GM18907 (cell line): ENCODE results near the gene GPR183.

Source experiments
- ATAC-seq: cut with Tn5 transposase; IDR thresholded peaks from one replicate; pipeline ENCODE4 v1.9.1; 2021; ENCODE audit warnings: mild to moderate bottlenecking, moderate library complexity; ENCODE audit not compliant: unreplicated experiment

The GPR183 gene

GRCh38 chr13:99296398-99296797 is 10.8 kb downstream of the GPR183 start:
- ATAC-seq = peak; percentile 61

DNA sequence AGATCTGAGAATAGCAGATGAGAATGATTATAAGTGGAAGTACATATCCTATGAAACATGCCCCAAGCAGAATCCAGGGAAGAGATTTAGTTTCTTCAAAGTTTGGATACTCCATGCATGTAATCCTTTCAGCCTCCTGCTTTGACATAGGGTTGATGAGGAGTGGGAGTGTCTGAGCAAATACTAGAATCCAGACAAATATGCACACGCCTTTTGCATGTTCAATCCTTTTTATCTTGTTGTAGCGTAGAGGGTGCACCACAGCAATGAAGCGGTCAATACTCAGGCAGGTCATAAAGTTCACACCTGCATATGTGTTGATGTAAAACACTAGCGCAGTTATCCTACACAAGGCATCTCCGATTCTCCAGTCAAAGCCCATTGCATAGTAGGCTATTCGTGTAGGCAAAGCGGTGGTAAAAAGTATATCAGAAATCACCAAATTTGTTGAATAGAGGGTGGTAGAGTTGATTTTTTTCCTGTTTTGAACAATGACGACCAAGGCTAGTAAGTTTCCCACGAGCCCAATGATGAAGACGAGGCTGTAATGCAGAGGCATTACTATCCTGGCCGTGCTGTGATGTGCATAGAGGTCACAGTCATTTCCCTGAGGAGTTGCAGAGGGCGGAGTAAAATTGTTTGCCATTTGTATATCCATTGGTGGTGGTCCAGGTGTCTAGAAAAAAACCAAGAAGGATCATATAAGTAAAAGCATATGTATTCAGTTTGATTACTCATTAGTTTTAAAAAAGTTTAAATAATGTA is 11.5 kb downstream of the GPR183 start:
- ATAC-seq = no peak

- no peak for ATAC-seq
Measured at GRCh38 chr13:99294958-99295357, 12.2 kb downstream of the GPR183 start.

DNA sequence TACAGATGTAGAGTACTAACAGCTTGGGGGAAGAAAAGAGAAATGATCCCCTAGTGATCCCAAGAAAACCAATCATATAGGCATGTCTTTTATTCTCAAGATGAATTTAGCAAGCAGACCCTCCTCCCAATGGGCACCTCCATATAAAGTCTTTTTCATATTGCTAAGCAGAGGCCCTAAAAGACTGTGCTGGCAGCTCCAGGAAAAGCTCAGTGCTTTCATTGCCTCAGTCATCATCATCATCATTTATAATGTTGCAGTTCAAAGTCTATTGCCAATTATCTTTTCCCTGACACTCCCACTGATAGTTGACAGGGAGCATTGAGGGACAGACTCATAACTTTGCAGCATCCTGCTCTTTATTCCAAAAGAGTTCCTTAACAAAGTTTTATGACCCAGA is 13.0 kb downstream of the GPR183 start:
- no peak for ATAC-seq

DNA sequence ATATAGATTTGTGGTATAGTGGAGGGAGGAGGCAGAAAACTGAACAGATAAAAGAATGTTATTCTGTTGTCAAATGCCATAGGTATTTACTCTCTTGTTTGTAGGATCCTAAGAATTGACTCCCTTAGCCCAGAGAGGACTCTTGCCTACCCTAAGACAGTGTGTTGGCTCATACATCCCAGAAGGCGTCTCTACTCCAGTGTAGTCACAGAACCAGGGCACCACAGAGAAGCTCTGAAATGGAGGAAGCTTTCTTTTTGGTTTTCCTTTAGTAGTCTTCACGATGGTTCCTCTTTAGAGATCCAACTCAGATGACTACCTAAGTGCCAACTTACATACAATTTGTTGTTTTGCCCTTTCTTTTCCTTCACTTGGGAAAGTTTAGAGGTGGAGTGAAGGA is 14.0 kb downstream of the GPR183 start:
- ATAC-seq = no peak

GRCh38 chr13:99290894-99291293 is 16.3 kb downstream of the GPR183 start:
- ATAC-seq = no peak

- ATAC-seq = no peak
Measured at GRCh38 chr13:99289674-99290337, 17.4 kb downstream of the GPR183 start.

GRCh38 chr13:99289271-99289670 is 17.9 kb downstream of the GPR183 start:
- no peak for ATAC-seq

DNA sequence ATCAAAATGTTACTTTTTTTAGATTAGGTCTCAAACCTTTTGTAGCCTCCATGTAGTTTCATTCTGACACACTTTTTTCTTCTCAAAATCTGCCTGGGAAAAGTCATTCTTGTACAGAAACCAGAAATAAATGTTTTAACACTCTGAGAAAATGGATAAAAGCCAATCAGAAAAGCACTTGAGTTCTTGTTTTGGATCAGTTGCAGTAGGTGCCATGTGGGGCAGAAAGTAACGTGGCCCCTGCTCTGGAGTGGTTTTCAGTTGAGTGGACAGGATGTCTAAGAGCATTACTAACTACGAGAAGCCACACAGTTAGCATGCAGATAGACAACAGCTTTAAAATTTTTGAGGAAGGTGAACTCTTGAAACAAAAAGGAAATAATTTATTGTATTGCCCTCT is 19.1 kb downstream of the GPR183 start:
- peak; percentile 92 for ATAC-seq

- ATAC-seq = peak; percentile 6
Measured at GRCh38 chr13:99287551-99287950, 19.6 kb downstream of the GPR183 start.

DNA sequence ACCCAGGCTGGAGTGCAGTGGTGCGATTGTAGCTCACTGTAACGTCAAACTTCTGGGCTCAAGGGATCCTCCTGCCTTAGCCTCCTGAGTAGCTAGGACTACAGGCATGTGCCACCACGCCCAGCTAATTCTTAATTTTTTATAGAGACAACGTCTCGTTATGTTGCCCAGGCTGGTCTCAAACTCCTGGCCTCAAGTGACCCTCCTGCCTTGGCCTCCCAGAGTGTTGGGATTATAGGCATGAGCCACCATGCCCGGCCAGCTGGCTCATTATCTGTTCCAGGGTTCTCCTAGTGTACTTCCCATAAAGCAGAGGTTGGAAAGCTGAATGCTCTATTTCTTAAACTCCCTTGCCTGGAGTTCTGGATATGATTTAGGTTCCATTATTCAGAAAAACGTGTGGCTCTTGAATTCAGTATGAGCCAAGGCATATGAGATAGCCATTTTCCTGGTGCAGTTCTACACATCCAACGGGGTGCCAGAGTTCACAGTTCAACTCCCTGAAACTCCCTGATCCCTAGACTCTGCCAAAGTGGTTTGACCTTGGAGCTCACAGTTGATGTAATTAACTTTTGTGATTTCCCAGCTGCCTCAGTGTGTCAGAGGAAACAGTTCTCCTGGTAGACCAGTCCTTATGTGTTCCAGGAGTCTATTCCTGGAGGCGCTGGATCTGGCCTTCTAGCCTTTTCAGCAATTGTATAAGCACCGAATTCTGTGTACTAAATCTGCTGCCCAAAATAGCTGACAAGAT is 21.6 kb downstream of the GPR183 start:
- ATAC-seq = no peak

DNA sequence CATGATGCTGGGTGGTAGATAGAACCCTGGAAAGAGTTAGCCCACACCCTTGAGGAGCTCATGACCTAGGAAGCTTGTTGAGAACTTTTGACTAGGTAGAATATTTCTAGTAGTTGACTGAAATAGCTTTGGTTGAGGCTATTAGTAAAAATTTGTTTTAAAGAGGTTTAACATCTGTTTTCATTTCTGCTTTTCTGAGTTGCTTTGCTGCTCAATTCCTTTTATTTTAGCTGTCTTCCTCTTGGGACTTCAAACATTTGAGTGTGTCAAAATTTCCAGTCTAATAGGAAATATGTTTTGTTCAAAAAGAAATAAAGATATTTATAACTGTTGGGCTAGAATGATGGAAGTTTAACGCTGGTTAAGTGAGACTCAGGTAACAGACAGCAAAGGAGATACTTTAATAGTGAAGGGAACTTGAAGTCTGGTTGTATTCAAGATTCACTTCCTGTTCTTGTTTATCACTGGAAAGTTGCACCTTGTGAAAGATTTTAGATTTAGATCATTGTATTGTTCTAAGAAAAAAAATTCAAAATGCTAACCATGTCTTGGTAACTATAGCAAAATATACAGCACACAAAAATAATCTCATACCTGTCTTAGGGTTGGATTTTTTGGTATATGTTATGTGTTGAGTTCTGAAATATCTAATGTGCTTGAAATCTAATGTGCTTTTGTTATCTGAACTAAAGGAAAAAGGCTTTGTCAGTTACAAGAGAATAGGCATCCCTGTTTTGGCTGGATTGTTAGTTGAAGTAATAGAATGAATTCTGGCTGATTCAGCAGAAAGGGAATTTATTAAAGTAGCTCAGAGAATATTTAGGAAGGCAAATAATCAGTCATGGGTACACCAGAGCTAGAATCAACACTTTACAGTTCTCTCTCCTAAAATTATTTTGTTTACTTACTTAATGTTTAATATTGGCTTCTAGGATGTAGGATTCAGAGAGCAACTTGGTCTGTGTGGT is 24.7 kb downstream of the GPR183 start:
- ATAC-seq = peak; percentile 64

- peak; percentile 76 for ATAC-seq
Measured at GRCh38 chr13:99281811-99282263, 25.4 kb downstream of the GPR183 start.

DNA sequence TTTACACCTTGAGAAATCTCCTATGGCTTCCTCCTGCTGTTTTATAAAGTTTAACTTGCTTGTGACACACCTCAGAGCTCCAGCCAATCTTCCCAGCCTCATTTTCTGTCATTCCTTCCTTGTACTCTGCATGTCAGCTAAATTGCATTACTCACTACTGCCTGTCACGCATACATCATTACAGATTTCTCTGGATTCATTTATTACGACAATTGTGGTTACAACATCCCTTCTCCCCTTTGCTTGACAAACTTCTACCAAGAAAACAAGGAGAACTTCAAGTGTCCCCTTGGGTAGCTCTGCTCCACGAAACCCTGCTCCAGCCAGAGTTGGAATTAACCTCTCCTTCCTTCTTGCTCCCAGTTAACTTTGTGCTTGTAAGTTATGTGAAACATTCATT is 27.0 kb downstream of the GPR183 start:
- ATAC-seq = no peak

GRCh38 chr13:99279637-99280036 is 27.6 kb downstream of the GPR183 start:
- no peak for ATAC-seq

DNA sequence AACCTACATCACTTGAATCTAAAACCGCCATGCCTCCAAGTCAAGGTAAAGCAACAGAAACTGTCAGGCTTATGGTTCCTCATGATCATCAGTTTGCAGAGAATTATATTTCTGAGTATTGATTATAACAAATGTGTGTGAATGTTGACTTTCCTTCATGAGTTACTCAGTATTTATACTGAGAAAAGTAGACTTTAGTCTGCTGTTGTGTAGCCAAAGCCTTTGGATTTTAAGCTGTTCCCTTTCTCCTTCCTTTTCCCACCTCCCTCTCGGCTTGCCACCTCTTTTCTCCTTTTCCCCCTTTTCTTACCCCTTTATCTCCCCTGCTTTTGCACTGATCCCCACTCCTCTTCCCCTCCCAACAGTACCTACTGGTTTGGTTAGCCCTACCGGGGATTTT is 28.4 kb downstream of the GPR183 start:
- no peak for ATAC-seq

DNA sequence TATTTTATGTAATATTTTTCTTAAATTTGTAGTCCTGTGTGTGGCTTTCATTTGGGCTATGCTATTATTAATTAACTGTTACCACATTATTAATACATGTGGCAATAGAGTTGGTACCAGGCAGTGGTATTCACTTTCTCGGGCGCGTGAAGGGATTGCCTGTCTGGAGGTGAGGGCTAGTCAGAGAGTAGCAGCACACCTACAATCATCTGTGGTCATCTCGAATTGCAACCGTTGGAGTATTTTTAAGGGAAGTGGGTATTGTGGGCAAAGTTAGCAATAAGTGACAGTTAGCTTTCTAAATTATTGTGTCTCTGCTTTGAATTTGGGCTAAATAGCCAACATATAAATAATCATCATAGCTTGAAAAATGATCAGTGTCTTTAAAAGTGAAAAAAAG is 29.0 kb downstream of the GPR183 start:
- no peak for ATAC-seq

DNA sequence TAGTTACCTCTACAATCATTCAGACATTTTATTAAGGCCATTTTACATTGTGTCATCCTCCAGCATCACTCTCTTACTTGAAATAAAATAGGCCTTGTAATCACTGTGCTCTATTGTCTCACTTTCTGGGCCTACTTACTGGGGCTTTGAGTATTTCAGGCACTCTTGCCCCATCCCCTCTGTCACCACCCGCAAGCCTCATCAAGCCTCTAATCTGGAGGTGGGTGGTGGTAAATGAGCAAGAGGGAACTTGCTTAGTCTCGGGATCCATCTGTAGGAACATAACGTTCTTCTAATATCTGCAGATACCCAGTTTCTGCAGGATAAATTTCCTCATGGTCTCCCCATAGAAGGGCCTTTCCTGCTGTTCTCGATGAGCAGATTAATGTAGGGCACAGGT is 29.6 kb downstream of the GPR183 start:
- ATAC-seq = no peak

DNA sequence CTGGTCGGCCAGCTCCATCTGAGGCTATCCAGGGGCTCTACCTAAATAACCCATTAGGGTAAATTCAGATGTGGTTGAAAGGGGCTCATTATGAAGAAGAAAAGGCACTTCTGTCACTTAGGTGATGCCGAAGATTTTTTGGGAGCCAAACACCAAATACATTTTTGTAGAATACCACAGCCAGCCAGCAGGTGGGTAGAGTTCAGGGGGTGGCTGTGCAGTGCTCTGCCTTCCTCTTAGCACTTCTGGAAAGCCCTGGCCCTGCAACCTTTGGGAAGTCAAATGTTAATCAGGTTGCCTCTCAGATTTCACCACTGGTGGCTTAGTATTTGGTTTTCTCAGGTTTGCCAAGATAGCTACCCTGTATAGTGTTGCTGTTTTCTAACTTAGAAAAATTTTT is 30.5 kb downstream of the GPR183 start:
- no peak for ATAC-seq

- no peak for ATAC-seq
Measured at GRCh38 chr13:99275093-99275469, 32.1 kb downstream of the GPR183 start.

- no peak for ATAC-seq
Measured at GRCh38 chr13:99273128-99273527, 34.1 kb downstream of the GPR183 start.
